Epithelial cell of esophagus (primary cell): ENCODE data around the gene MS4A6E.
A peak's percentile ranks its signal among the peaks of the same experiment; 100 is the strongest.

Source experiments
- DNase-seq: peaks from one replicate; pipeline ENCODE4 v3.0.0; 2010; ENCODE audit warnings: low read depth
- H3K4me3 ChIP-seq: 2 replicates; pipeline ENCODE4 v1.5.1; 2011; ENCODE audit warnings: mild to moderate bottlenecking, low read length, control low read depth
- CTCF ChIP-seq: IDR thresholded peaks from 2 replicates; pipeline ENCODE4 v1.5.1; 2011; ENCODE audit warnings: low read depth, mild to moderate bottlenecking, low read length, control low read depth, inconsistent platforms; ENCODE audit not compliant: insufficient read depth; ENCODE audit errors: missing control alignments

Gene MS4A6E

GRCh38 chr11:60336767-60337391, 9.8 kb downstream of the MS4A6E start:
- TF ChIP-seq CTCF = no peak
- DNase-seq = no peak
- H3K4me3 ChIP-seq = no peak overlapping the region

- no peak overlapping the region for H3K4me3 ChIP-seq
- DNase-seq = no peak
- TF ChIP-seq CTCF = no peak
These were observed 11.0 kb downstream of the MS4A6E start for GRCh38 chr11:60338053-60338452.

GRCh38 chr11:60339356-60339755, 12.3 kb downstream of the MS4A6E start:
- no peak overlapping the region for H3K4me3 ChIP-seq
- no peak for DNase-seq
- TF ChIP-seq CTCF = no peak

- H3K4me3 ChIP-seq = no peak overlapping the region
These were observed 16.1 kb downstream of the MS4A6E start for GRCh38 chr11:60343094-60343704.

GRCh38 chr11:60344146-60344545, 17.1 kb downstream of the MS4A6E start:
- TF ChIP-seq CTCF = no peak
- DNase-seq = no peak

More at GRCh38 chr11:60343094-60343704, 16.1 kb downstream of the MS4A6E start:
- TF ChIP-seq CTCF = peak; percentile 33
- peak; percentile 24 for DNase-seq

GRCh38 chr11:60345489-60345888, 18.4 kb downstream of the MS4A6E start:
- peak; percentile 15 for DNase-seq
- TF ChIP-seq CTCF = no peak
- H3K4me3 ChIP-seq = no peak overlapping the region

More at GRCh38 chr11:60344146-60344545, 17.1 kb downstream of the MS4A6E start:
- H3K4me3 ChIP-seq = no peak overlapping the region

- TF ChIP-seq CTCF = no peak
- no peak overlapping the region for H3K4me3 ChIP-seq
- no peak for DNase-seq
These were observed 20.2 kb downstream of the MS4A6E start for GRCh38 chr11:60347084-60347797.
